Bone marrow (tissue), 2 donors: ENCODE results near the gene KRTAP12-3.
"Not testable (repeated sequence)": the region's sequence is repeated elsewhere in the genome, so short reads cannot be mapped to it uniquely, and the experiment has no call there.

ENCODE experiments used
- DNase-seq, 2 donors: peaks; one replicate each; lab custom pipeline; 2025; lab: John Stamatoyannopoulos, UW

The KRTAP12-3 gene, protein sequence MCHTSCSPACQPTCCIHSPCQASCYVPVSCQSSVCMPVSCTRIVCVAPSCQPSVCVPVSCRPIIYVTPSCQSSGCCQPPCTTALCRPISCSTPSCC

DNA sequence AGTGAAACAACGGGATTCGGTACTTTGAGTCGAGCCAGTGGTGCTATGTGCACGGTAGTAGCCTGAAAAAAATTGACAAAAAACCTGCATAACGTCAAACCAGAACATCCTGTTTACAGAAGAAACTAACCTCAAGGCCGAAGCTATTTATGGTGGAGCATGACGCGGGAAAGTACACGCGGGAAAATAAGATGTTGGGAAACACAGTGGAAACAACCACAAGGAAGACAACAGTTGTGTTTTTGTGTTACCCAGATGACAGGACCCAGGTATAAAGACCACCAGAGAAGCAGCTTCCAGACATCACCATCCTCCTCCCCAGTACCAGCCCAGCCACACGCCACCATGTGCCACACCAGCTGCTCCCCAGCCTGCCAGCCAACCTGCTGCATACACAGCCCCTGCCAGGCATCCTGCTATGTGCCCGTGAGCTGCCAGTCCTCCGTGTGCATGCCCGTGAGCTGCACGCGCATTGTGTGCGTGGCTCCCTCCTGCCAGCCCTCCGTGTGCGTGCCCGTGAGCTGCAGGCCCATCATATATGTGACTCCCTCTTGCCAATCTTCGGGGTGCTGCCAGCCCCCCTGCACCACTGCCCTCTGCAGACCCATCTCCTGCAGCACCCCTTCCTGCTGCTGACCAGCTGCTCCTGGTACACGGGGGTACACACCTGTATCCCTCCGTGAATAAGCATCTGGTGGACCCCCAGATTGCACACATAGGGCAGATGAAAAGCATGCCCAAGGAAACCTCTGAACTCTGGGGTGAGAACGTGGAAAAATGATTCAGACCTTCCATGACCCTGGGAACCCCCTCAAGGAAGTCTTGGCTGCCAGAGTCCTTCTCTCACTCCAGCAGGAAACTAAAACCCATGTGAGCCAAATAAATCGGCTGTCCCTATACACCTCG, at the start of gene KRTAP12-3:
KRTAP12-3 (plus strand) TSS at position 298 of the 906 bp plus-strand sequence; CDS start at position 346, 48 bp downstream.
- DNase-seq, result no peak

DNA sequence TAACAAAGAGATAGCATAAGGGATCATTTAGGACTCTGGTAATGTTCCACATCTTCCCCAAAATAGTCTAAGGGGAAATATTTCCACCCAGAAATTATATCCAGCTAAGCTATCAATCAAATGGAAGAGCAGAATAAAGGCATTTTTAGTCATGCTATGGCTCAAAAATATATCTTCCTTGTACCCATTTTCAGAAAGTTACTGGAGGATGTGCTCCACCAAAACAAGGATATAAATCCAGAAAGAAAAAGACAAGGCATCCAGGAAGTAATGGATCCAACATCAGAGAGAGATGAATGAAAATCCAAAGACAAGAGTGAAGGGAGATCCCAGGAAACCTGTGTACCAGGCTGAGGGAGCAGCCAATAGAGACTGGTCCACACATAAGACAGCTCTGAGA, 48.5 kb upstream of the KRTAP12-3 start:
- no peak for DNase-seq

DNA sequence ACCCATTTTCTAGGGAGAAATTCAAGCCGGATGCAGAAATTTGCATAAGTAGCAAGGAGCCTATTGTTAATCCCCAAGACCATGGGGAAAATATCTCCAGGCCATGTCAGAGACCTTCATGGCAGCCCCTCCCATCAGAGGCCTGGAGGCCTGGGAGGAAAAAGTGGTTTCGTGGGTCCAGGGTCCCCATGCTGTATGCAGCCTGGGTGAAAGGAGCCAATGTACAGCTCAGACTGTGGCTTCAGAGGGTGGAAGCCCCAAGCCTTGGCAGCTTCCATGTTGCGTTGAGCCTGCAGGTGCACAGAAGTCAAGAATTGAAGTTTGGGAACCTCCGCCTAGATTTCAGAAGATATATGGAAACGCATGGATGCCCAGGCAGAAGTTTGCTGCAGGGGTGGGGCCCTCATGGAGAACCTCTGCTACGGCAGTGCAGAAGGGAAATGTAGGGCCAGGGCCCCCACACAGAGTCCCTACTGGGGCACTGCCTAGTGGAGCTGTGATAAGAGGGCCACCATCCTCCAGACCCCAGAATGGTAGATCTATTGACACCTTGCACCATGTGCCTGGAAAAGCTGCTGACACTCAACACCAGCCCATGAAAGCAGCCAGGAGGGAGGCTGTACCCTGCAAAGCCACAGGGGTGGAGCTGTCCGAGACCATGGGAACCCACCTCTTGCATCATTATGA, 47.4 kb upstream of the KRTAP12-3 start:
- not testable (repeated sequence) for DNase-seq

DNA sequence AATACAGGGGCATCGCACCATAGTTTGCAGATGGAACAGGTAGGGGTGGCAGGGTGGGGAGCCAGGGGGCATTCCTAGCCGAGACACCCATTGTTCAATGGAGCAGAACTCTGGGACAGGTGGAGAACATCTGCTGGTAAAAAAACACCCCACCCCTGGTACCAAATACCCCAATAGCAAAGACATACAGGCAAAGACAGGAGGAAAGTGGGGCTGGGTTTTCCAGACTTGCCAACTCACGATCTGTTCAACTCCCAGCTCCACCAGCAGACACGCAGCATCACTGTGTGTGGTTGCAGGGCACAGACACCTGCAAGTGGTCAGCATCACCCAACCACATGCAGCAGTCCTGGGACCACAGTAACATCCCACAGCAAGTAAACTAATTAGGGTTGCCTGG, 46.2 kb upstream of the KRTAP12-3 start:
- no peak for DNase-seq

DNA sequence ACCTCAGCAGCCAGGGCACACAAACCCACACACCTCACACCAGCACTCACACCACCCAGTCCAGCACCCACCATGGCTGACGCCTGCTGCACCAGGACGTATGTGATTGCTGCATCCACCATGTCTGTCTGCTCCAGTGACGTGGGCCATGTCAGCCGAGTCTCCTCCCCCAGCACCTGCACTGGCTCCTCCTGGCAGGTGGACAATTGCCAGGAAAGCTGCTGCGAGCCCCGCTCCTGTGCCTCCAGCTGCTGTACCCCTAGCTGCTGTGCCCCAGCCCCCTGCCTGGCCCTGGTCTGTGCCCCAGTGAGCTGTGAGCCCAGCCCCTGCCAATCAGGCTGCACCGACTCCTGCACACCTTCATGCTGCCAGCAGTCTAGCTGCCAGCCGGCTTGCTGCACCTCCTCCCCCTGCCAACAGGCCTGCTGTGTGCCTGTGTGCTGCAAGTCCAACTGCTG, 45.7 kb upstream of the KRTAP12-3 start, which contains the start of gene KRTAP10-8:
KRTAP10-8 (plus strand) TSS at position 51 of the 458 bp plus-strand sequence; CDS start at position 73, 22 bp downstream.
- no peak for DNase-seq

DNA sequence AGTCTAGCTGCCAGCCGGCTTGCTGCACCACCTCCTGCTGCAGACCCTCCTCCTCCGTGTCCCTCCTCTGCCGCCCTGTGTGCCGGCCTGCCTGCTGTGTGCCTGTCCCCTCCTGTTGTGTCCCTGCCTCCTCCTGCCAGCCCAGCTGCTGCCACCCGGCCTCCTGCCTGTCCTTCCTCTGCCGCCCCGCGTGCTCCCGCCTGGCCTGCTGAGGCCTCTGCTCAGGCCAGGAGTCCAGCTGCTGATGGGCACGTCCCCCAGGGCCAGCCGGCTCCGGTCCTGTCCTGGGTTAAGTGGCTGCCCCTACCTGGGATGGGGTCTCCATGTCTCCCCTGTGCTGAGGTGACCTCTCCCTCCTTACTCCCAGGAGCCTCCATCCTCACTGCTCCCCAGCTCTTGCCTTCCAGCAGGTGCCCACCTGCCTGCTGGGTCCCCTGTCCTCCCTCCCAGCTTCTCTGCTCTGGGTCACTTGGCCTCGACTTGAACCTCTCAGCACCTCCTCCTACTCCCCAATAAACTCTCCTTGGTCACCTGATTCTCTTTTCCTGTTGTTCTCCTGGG, 45.0 kb upstream of the KRTAP12-3 start:
- DNase-seq, result no peak

DNA sequence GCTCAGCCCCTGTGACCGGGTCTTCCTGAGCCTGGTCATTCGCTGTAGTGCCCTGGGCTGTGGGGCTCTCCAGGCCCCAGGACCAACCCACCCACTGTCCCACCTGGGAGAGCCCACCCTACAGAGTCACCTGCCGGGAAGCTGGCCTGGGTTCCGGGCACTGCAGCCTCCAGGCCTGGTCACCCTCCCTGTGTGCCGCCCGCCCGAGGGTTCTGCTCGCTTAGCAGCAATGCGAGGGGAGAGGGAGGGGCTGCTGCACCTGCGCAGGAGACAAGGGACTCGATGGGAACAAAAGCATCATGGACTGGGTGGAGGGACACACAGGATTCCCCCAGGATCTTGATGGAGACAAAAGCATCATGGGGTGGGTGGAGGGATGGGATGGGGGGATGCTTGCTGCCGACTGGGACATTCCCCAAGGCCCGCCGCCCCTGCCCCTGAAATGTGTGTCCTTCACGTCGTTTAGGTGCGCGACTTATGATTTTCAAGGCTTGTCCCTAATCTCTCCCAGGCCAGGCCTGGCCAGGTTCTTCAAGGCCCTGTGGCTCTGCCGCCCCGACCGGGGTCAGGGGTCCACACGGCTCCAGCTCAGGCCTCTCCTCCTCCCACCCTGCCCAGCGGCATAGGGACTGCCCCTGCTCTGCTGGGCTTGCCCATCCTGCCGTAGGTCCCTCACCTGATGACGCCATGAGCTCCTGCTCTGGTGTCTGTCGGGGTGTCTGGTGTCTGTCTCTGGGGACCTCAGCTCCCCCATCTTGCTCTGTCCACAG, 44.2 kb upstream of the KRTAP12-3 start:
- no peak for DNase-seq

DNA sequence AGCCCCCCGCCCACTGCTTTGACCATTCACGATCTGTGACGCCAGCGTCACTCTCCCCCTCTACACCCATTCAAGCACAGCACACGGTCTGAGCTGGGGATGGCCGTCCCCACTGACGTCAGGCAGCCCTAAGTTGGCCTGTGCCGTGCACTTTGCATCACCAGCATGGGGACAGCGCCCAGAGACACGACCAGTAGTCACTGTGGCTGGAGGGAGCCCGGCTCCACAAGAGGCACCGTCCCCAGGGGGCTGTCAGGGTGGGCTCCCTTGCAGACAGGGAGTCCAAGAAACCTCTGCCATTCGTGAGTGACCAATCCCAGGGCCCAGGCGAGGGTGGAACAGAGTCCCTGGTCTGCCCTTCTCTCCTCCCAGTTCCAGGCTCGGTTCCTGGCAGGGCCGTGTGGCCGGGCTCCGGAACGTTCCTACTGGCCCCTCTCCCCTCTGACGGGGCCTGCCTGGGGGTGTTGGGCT, 43.5 kb upstream of the KRTAP12-3 start:
- no peak for DNase-seq

DNA sequence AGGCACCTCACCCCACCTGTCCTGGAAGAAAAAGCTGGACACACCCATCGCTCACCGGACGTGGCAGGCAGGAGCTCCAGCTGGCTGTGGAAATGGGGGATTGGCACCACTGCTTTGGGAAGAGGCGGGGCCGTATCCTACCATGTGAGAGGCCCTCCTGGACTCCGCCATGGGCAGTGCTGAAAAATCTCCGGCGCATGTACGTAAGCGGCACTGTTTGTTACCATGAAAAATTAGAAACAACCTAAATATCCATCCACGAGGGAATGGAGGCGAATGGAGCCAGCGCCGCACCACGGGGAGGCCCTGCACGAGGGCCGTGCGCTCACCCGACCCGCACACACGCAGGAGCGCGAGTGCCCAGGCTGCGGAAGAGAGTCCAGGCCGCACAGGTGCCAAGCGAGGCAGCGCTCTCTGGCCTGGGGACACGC, 42.8 kb upstream of the KRTAP12-3 start:
- no peak for DNase-seq

DNA sequence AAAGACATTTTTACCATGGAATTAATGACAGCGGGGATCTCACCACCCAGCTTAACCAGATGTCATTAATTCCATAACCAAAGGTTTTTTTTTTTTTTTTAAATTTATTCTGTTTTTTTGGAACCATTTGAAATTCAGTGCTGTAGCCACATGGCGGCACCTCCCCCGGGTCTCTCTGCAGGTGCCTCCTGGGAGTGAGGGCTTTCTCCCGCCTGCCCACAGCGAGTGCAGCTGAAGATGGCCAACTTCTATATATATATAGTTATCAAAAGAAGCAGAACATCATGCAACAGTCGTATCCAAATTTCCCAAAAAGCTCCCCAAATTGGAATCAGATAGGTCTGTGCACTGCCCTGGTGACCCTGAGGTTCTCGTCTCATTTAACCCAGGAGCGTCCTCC, 42.3 kb upstream of the KRTAP12-3 start:
- no peak for DNase-seq

DNA sequence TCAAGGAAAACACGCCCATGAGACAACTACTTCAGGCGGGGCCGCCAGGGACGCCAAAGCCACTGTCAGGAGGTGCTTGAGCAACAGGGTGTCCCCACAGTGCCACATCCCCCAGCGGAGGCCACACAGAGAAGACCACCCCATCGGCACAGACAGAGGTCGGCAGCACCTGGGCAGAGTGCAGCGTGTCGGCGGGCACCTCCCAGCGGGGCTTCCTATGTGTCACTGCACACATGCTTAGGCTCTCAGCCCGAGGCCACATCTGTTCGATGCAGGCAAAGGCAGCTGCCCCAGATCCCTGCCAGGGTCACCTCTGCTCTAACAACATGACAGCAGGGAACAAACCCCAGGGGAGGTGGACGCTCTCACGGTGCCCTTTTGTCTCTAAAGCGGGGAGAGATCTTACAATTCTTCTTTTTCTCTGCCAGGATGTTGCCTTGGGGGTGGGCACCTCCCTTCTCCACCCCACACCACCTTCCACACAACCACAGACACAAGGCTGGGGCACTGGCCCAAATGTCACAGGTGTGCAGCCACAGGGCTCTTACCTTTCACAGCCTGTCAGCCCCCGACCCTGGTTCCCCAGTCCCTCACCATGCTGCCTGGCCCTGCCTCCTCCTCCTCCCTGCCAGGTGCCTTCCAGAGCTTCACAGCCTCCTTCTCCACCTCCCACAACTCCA, 41.7 kb upstream of the KRTAP12-3 start:
- DNase-seq, result no peak

DNA sequence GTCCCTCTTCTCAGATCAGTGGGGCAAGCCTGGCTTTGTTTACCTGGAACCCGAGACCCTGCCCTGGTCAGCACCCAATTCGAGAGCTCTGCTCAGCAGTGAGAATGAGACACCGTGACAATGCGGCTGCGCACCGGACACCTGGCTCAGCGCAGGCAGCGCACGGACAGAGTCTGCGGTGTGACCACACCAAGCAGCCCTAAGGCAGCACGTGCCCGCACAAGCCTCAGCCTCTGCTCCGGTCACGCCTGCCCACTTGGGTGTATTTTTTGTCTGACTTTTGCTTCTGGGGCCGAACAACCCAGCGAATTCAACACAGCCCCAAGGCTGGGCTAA, 41.2 kb upstream of the KRTAP12-3 start:
- no peak for DNase-seq

DNA sequence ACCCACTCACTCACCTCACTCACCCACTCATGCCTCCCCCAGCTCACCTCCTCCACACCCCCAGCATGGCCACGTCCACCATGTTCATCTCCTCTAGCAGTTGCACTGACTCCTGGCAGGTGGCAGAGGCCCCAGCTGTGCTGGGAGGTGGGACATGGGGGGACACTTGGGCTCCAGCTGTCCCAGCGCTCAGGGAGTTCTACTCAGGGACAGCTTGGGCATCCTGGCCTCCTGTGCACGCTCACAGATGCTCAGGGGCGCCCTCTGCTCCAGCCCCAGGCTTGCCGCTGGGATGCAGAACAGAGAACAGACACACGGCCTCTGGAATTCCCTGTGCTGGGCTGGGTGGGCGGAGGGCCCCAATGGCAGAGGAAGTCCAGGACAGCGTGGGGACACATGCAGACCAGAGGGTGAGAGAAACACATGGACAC, 40.6 kb upstream of the KRTAP12-3 start:
- no peak for DNase-seq

DNA sequence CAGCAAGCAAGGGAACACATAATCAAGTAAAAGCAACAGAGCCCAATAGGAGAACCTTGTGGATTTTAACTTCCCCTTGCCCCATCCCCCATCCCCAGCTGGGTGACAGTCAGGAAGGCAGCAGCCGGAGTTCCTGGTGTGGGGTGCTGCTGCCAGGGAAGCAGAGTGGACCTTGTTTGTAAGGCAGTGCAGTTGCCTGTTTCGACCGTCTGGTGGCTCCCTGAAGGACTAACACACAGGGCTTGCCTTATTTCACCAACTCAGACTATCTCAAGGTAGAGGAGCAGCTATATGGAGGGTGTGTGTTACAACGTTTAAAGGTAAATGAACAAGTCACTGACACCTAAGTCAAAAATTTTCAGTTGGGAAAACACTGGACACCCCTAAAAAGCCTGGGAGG, 39.2 kb upstream of the KRTAP12-3 start:
- DNase-seq, result no peak

DNA sequence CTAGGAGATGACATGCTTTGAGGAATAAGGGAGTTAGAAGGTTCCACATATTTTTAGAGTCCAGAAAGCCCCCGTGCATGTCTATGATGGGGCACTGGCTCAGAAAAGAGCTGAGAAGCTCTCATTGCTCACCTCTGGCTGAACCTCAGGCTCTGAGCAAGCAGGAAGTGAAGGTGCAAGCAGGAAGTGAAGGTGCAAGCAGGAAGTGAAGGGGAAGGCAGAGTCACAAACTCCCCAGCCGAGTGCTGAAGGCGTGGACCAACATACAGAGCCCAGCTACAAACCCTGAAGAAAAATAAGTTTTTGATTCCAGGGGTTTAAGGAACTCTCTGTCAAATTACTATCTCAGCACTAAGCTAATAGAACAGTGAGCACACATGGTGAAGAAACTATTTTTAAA, 38.8 kb upstream of the KRTAP12-3 start:
- no peak for DNase-seq

DNA sequence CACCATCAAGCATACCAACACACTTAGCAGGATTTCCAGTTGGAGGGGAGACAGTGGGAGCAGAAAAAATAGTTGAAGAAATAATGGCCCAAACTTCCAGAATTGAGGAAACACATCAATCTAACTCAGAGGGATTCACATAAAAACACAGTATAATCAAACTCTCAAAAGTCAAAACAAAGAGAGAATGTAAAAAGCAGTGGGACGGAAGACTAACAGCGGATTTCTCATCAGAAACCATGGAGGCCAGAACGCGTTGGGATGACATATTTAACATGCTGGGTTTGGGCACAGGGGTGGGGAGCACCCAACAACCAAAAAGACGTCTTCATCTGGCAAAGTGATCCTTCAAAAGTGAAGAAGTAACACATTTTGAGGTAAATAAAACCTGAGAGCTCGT, 37.8 kb upstream of the KRTAP12-3 start:
- DNase-seq, result no peak

DNA sequence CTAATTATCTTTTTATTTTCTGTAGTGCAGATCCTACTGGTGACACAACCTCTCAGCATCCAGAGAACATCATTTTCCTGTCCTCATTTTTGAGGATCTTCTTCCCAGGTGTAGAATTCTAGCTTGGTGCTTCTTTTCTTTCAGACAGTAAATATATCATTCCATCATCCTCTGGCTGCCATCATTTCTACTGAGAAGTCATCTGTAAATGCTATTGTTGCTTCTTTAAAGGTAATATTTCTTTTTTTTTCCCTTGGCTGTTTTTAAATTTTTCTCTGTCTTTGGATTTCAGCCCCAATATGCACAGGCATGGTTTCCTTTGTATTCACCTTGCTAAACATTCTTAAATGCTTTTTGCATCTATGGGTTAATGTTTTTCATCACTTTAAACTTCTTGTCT, 34.2 kb upstream of the KRTAP12-3 start:
- no peak for DNase-seq

DNA sequence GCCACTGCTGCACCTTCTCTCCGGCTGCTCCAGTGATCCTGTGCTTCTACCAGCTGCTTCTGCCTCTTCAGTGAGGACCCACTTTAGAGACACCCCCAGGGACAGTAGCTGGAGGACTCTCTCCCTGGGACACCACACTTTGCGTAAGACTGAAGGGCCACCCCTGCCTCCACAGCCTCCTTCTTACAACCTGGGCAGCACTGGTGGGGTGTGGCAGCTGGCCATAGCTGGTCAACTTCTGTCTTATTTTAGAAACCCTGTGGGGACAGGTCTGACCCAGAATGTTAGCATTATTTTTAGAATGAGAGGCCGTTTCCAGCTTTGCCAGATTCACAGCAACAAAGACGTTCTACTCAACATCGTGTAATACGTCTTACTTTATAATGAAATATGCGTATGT, 32.0 kb upstream of the KRTAP12-3 start:
- DNase-seq, result no peak

DNA sequence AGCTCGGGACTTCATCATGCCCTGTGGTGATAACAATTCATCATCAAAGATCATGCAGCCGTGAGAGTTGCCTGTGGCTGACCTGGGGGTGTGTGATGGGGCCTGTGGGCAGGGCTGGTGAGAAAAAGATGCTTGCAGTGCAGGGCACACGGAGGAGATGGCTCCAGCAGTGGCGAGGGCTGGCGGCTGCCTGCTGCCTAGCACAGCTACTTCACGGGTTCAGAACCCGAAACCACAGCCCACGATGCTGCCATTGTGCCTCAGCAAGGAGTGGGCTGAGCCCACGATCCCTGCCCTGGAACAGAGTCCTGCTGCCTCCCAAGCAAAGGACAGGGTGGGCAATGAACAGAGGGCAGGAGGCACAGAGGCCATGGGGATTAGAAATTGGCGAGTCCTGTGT, 31.5 kb upstream of the KRTAP12-3 start:
- DNase-seq, result no peak

DNA sequence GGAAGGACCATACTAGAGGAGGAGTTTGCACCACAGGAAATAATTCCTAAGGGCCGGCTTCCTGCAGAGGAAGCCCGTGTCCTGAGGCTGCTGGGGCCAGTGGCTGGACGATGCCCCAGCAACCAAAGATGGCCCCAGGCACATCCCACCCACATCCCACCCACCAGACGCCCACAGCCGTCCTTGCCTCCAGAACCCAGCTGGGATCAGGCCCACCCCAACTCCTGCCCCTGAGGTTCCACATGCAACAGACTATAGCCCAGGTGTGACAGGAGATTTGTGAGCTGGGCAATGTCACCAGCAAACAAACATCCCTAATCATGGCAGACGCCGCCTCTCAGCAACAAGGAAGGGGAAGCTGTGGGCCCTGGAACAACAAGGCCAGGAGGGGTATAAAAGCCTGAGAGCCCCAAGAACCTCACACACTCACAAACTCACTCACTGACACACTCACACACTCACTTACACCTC, 31.0 kb upstream of the KRTAP12-3 start, which contains the start of gene KRTAP10-9:
KRTAP10-9 (plus strand) TSS at position 421 of the 471 bp plus-strand sequence. CDS start 79 bp downstream, outside the sequence.
- DNase-seq, result no peak
